SK-N-SH (cell line): ENCODE measurements around the gene ZBTB4. TPM values are rescaled to one million over a fixed set of nuclear protein-coding genes. Genes with fewer than 3 reads are reported as not detected.
"Not testable (repeated sequence)": the region's sequence is repeated elsewhere in the genome, so short reads cannot be mapped to it uniquely, and the experiment has no call there.

ENCODE experiments used
- CTCF ChIA-PET: fragments of 300-600, 350-600 bp; formaldehyde crosslinking; extraction: SDS; loops from one replicate; lab custom pipeline; 2021; lab: Yijun Ruan, JAX
- POLR2A ChIA-PET: fragments of 350-600 bp; sonication (Branson Sonifier 250); formaldehyde crosslinking; extraction: SDS; loops from one replicate; lab custom pipeline; 2020; ENCODE audit warnings: antibody characterized with exemption, inconsistent platforms; lab: Yijun Ruan, JAX
- DNase-seq: peaks from one replicate; pipeline ENCODE4 v3.0.0; 2012
- H2AFZ ChIP-seq: fragments of 200-600 bp; sonication (generic); 2 replicates; pipeline ENCODE4 v1.8.1; 2016; ENCODE audit warnings: antibody characterized with exemption, mild to moderate bottlenecking, low read depth
- H3F3A ChIP-seq: fragments of 200-600 bp; sonication (generic); replicated peaks from 2 replicates; pipeline ENCODE3; 2016; ENCODE audit warnings: antibody characterized with exemption, mild to moderate bottlenecking; ENCODE audit not compliant: insufficient read depth
- H3K27ac ChIP-seq, 2 experiments: fragments of 200-500 bp in 1 of 2; fragments of 200-600 bp in 1 of 2; sonication (Bioruptor generic) in 1 of 2; sonication (generic), shearing (Covaris generic) in 1 of 2; 2 replicates each; pipeline versions ENCODE4 v1.5.1 to v1.6.1; 2014 to 2016; ENCODE audit warnings: low read depth in 2 of 2, inconsistent platforms in 1 of 2, low read length in 1 of 2, mild to moderate bottlenecking in 1 of 2, mixed read lengths in 1 of 2
- H3K27me3 ChIP-seq: fragments of 200-600 bp; sonication (generic), shearing (Covaris generic); 2 replicates; pipeline ENCODE4 v1.6.1; 2016; ENCODE audit warnings: mixed run types; ENCODE audit not compliant: insufficient read depth
- H3K36me3 ChIP-seq, 2 experiments: fragments of 200-500 bp in 1 of 2; fragments of 200-600 bp in 1 of 2; sonication (Bioruptor generic) in 1 of 2; sonication (generic) in 1 of 2; replicated peaks in 1 of 2; 2 replicates each; pipeline versions ENCODE3 to v1.5.1; 2014 to 2016; ENCODE audit warnings: low read length in 1 of 2, mild to moderate bottlenecking in 1 of 2; ENCODE audit not compliant: insufficient read depth in 2 of 2, control insufficient read depth in 1 of 2
- H3K4me1 ChIP-seq, 2 experiments: fragments of 200-500 bp in 1 of 2; fragments of 200-600 bp in 1 of 2; sonication (Bioruptor generic) in 1 of 2; sonication (generic), shearing (Covaris generic) in 1 of 2; 2 replicates each; pipeline versions ENCODE4 v1.5.1 to v1.6.1; 2014 to 2016; ENCODE audit warnings: low read depth in 1 of 2, low read length in 1 of 2, mixed run types in 1 of 2; ENCODE audit not compliant: insufficient read depth in 2 of 2, control insufficient read depth in 1 of 2
- H3K4me2 ChIP-seq: fragments of 200-600 bp; sonication (generic), shearing (Covaris generic); 2 replicates; pipeline ENCODE4 v1.6.1; 2017; ENCODE audit warnings: mixed run types
- H3K4me3 ChIP-seq, 2 experiments: fragments of 200-500 bp in 1 of 2; fragments of 200-600 bp in 1 of 2; sonication (Bioruptor generic) in 1 of 2; sonication (generic), shearing (Covaris generic) in 1 of 2; 2 replicates each; pipeline versions ENCODE4 v1.5.1 to v1.8.1; 2014 to 2016; ENCODE audit warnings: low read depth in 2 of 2, inconsistent platforms in 1 of 2, low read length in 1 of 2, mild to moderate bottlenecking in 1 of 2, mixed read lengths in 1 of 2, moderate library complexity in 1 of 2
- H3K79me2 ChIP-seq: fragments of 200-600 bp; sonication (generic); 2 replicates; pipeline ENCODE4 v1.8.1; 2017; ENCODE audit warnings: mild to moderate bottlenecking; ENCODE audit not compliant: insufficient read depth
- H3K9ac ChIP-seq: fragments of 200-600 bp; sonication (generic); 2 replicates; pipeline ENCODE4 v1.6.1; 2017; ENCODE audit warnings: mixed run types
- H3K9me2 ChIP-seq: fragments of 200-600 bp; sonication (generic); 2 replicates; pipeline ENCODE4 v1.6.1; 2017; ENCODE audit warnings: mixed run types
- H3K9me3 ChIP-seq: fragments of 200-600 bp; sonication (generic); 2 replicates; pipeline ENCODE4 v1.6.1; 2017; ENCODE audit warnings: mixed run types, mild to moderate bottlenecking, moderate library complexity
- H4K20me1 ChIP-seq: fragments of 200-600 bp; sonication (generic); 2 replicates; pipeline ENCODE4 v1.6.1; 2017; ENCODE audit warnings: mild to moderate bottlenecking, mixed run types; ENCODE audit not compliant: insufficient read depth
- CHD2 ChIP-seq: fragments of 150-350 bp; IDR thresholded peaks from 2 replicates; pipeline ENCODE4 v1.6.1; 2018; ENCODE audit warnings: low read length; ENCODE audit not compliant: partially characterized antibody
- EP300 ChIP-seq, 2 experiments: IDR thresholded peaks; 2 replicates each; pipeline versions ENCODE4 v1.4.0 to v1.6.1; 2012; ENCODE audit warnings: borderline replicate concordance in 1 of 2, low read depth in 1 of 2, low read length in 1 of 2
- EZH2phosphoT487 ChIP-seq: fragments of 200-600 bp; sonication (generic); IDR thresholded peaks from 2 replicates; pipeline ENCODE4 v1.6.1; 2017; ENCODE audit warnings: low read depth, mixed run types, mild to moderate bottlenecking, antibody characterized with exemption, moderate library complexity, borderline replicate concordance
- GATA2 ChIP-seq: sonication (generic); formaldehyde crosslinking; IDR thresholded peaks from 2 replicates; pipeline ENCODE4 v1.5.0; 2020; ENCODE audit warnings: mild to moderate bottlenecking, missing genetic modification reagents
- NFIC ChIP-seq: IDR thresholded peaks from 2 replicates; pipeline ENCODE4 v1.4.0; 2012; ENCODE audit warnings: borderline replicate concordance
- NRF1 ChIP-seq: IDR thresholded peaks from 2 replicates; pipeline ENCODE4 v1.6.1; 2012; ENCODE audit warnings: low read depth, mild to moderate bottlenecking, low read length
- RAD21 ChIP-seq: IDR thresholded peaks from 2 replicates; pipeline ENCODE4 v1.6.1; 2012; ENCODE audit warnings: mild to moderate bottlenecking, low read length
- USF2 ChIP-seq: fragments of 150-350 bp; IDR thresholded peaks from 2 replicates; pipeline ENCODE4 v1.6.1; 2017; ENCODE audit warnings: antibody characterized with exemption, low read length, low read depth, borderline replicate concordance
- WGBS: methylation state at CpG from one replicate; pipeline ENCODE4 v1.1.6; 2017; ENCODE audit warnings: low lambda C conversion rate; 5-methylcytosine and 5-hydroxymethylcytosine counted together
- polyA plus RNA-seq, 3 experiments: library from polyadenylated mRNA; depleted of rRNA; stranded (reverse); fragments of >200 nt; gene quantifications; 2 replicates each; pipeline ENCODE4 v1.2.3, GENCODE V29; 2012

The ZBTB4 gene
- polyA plus RNA-seq, 1 of the 3 experiments (the other 2 are of a cell fraction) = 12.8 TPM

GRCh38 chr17:7483255-7484066 lies 4.0 kb upstream of the ZBTB4 start (continued):
- TF ChIP-seq CHD2 = peak; percentile 89
- TF ChIP-seq NRF1 = no peak
- TF ChIP-seq NFIC = no peak
- TF ChIP-seq RAD21 = peak; percentile 19; the same call in 1 of the 2 replicates
- no peak for TF ChIP-seq EZH2phosphoT487
- TF ChIP-seq EP300 (IDR thresholded peaks at IDR 0.05; ENCODE audit: borderline replicate concordance in 1 of 2, low read depth in 1 of 2, low read length in 1 of 2) = 0 out of 4 replicates have a peak, but pooled peaks of 1 of the 2 experiments have one; percentile 22
- TF ChIP-seq USF2 = no peak
- TF ChIP-seq GATA2 (CRISPR knock-in tag) = no peak

GRCh38 chr17:7482742-7483088 lies 3.3 kb upstream of the ZBTB4 start:
- POLR2A ChIA-PET = interaction anchor here (1.4 kb wide), 1 partner anchor 153 kb away, joined by 3 read pairs; no protein-coding TSS in a partner anchor
- H3K79me2 ChIP-seq = peaks cover 80% of the 10 kb centered on the region

GRCh38 chr17:7481842-7482741 lies 2.7 kb upstream of the ZBTB4 start:
- H3K4me2 ChIP-seq, DNase-seq, H3K4me3 ChIP-seq, H3K9ac ChIP-seq, H3K36me3 ChIP-seq, POLR2A ChIA-PET, H3K9me3 ChIP-seq, H3K9me2 ChIP-seq, H3K27me3 ChIP-seq, H2AFZ ChIP-seq: not testable (repeated sequence)
- H3F3A ChIP-seq = peaks cover 11% of the 10 kb centered on the region
- CTCF ChIA-PET = interaction anchor here (1.1 kb wide), 1 partner anchor 23 kb away, joined by 3 read pairs; no protein-coding TSS in a partner anchor
- peaks cover 40% of the 10 kb centered on the region for H4K20me1 ChIP-seq
- H3K4me1 ChIP-seq = peaks cover 30 to 41% of the 10 kb centered on the region in 2 experiments
- 97% methylated on average over 29 of the region's 31 CpGs for WGBS
- H3K27ac ChIP-seq = peak overlapping the region in 1 of 2 experiments; percentile 99; a peak in 1 of 4 replicates
- H3K79me2 ChIP-seq = peaks cover 80% of the 10 kb centered on the region

More at GRCh38 chr17:7482742-7483088, 3.3 kb upstream of the ZBTB4 start:
- H4K20me1 ChIP-seq = peaks cover 40% of the 10 kb centered on the region
- not testable (repeated sequence) for H2AFZ ChIP-seq, H3K36me3 ChIP-seq, H3K9me2 ChIP-seq, DNase-seq, H3K27me3 ChIP-seq, H3K9me3 ChIP-seq
- 44% methylated on average over 2 of the region's 6 CpGs for WGBS
- H3K4me2 ChIP-seq = peak overlapping the region; percentile 95
- peaks cover 28 to 42% of the 10 kb centered on the region in 2 experiments for H3K4me1 ChIP-seq
- peaks cover 11% of the 10 kb centered on the region for H3F3A ChIP-seq
- H3K27ac ChIP-seq = peak overlapping the region; percentile 99; a peak in 3 of 4 replicates
- H3K9ac ChIP-seq = peak overlapping the region; percentile 100
- H3K4me3 ChIP-seq = peak overlapping the region; percentile 85 to 100; a peak in 3 of 4 replicates
- CTCF ChIA-PET = interaction anchor here (4.4 kb wide), 1 partner anchor 46 kb away, joined by 22 read pairs; no protein-coding TSS in a partner anchor

GRCh38 chr17:7481275-7481674 lies 1.8 kb upstream of the ZBTB4 start, which contains the start of gene SLC35G6:
SLC35G6 (plus strand) TSS chr17:7481446; CDS start chr17:7481517, 71 bp downstream.
- peaks cover 30 to 39% of the 10 kb centered on the region in 2 experiments; a peak in 3 of 4 replicates for H3K4me1 ChIP-seq
- H4K20me1 ChIP-seq = peaks cover 40% of the 10 kb centered on the region
- H3K9me2 ChIP-seq, H3K9me3 ChIP-seq, POLR2A ChIA-PET, DNase-seq, H3K27me3 ChIP-seq, H3K36me3 ChIP-seq: not testable (repeated sequence)
- H2AFZ ChIP-seq = 0 out of 2 replicates have a peak within 1 kb of the TSS, but pooled peaks have one; percentile 74
- H3K4me3 ChIP-seq = peak within 1 kb of the TSS; percentile 72 to 77; a peak in 3 of 4 replicates
- peak within 1 kb of the TSS; percentile 90; the same call in 1 of the 2 replicates for H3K9ac ChIP-seq
- 96% methylated on average over 4 of the region's 4 CpGs for WGBS
- peaks cover 80% of the 10 kb centered on the region for H3K79me2 ChIP-seq
- H3K4me2 ChIP-seq = peak within 1 kb of the TSS; percentile 95; the same call in 1 of the 2 replicates
- CTCF ChIA-PET = interaction anchor here (1.1 to 2.1 kb wide), 3 partner anchors 22 to 136 kb away, joined by 3 to 11 read pairs (median 3); no protein-coding TSS in a partner anchor
- peak within 1 kb of the TSS; percentile 81 to 90 for H3K27ac ChIP-seq
- H3F3A ChIP-seq = peaks cover 19% of the 10 kb centered on the region
